Measurements from ENCODE around the gene L3MBTL4. TPM values are rescaled to one million over a fixed set of nuclear protein-coding genes. Genes with fewer than 3 reads are reported as not detected.
A peak's percentile ranks its signal among the peaks of the same experiment; 100 is the strongest.

L3MBTL4 gene
- total and polyA plus RNA-seq, 11 donors, result 0.27 to 3.3 (median 1.2) TPM

DNA sequence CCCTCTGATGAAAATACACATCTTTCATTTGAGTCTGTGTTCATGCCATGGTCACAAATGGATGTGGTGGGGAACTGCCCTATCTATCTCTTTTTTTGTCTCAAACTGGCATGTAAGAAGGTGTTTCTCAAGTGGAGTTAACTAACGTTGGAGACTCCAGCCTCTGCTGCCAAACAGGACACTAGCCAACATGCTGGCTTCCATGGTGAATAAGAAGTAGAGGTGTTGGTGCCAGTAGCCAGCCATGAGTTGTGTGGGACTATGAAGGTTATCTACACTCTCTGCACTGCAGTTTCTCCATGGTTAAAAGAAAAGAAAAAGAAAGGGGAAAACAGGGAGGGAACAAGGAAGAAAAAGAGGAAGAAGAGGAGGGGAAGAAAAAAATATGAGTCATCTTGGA lies 370.4 kb downstream of the L3MBTL4 start:
- Histone ChIP-seq H3K9me3 (peaks cover 0 to 26% (median 3%) of the 10 kb centered on the region in 12 donors), H3K27me3 (no peaks in the 10 kb centered on the region), H3K36me3 (no peaks in the 10 kb centered on the region), H3K4me1 (no peaks in the 10 kb centered on the region), H3K4me3 (no peak overlapping the region), H3K27ac (no peak overlapping the region)
- 35 to 60% (median 46%) methylated on average over 1 of the region's 1 CpG for WGBS, 4 donors
- intact Hi-C loops (cut with DNase I), result no loop called here
- ATAC-seq, result peak in 1 of 4 donors; percentile 50
- DNase-seq, result no peak
- TF ChIP-seq POLR2A (IDR thresholded peaks at IDR 0.05) (no peak), CTCF (IDR thresholded peaks at IDR 0.05) (no peak)

DNA sequence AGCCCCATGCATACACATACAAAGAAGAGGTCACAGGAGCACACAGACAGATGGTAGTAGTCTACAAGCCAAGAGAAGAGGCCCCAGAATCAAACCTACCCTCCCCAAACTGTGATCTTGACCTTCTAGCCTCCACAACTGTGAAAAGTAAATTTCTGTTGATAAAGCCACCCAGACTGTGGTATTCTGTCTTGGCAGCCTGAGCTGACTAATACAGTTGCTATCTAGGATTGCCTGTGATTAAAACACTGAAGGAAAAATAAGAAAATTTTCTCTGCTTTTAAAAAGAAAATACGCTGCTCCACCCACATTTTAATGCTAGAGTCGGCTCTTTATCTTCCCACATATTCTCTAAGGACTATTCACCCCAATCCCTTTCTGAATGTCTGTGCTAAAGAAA lies 375.7 kb downstream of the L3MBTL4 start:
- intact Hi-C loops (cut with DNase I), result no loop called here
- Histone ChIP-seq H3K9me3 (peaks cover 0 to 38% (median 8%) of the 10 kb centered on the region in 12 donors), H3K36me3 (no peaks in the 10 kb centered on the region), H3K27ac (no peak overlapping the region), H3K4me3 (no peak overlapping the region), H3K4me1 (no peaks in the 10 kb centered on the region), H3K27me3 (no peaks in the 10 kb centered on the region)
- 74 to 78% (median 77%) methylated on average over 2 of the region's 2 CpGs for WGBS, 4 donors
- no peak for ATAC-seq
- no peak for DNase-seq
- no peak for TF ChIP-seq CTCF (IDR thresholded peaks at IDR 0.05)
- TF ChIP-seq POLR2A (IDR thresholded peaks at IDR 0.05), result no peak

GRCh38 chr18:6031442-6031841 lies 383.3 kb downstream of the L3MBTL4 start:
- WGBS, 4 donors, result 79 to 92% (median 84%) methylated on average over 2 of the region's 2 CpGs
- intact Hi-C loops (cut with DNase I), result no loop called here

GRCh38 chr18:6031002-6031401 lies 383.7 kb downstream of the L3MBTL4 start:
- WGBS, 4 donors, result 62 to 74% (median 69%) methylated on average over 2 of the region's 2 CpGs
- Histone ChIP-seq H3K27me3 (no peaks in the 10 kb centered on the region), H3K4me3 (no peak overlapping the region), H3K9me3 (peaks cover 0 to 8% (median 3%) of the 10 kb centered on the region in 12 donors), H3K4me1 (no peaks in the 10 kb centered on the region), H3K36me3 (no peaks in the 10 kb centered on the region), H3K27ac (no peak overlapping the region)
- ATAC-seq (no peak), DNase-seq (no peak)
- intact Hi-C loops (cut with DNase I), result no loop called here
- TF ChIP-seq POLR2A (IDR thresholded peaks at IDR 0.05) (no peak), CTCF (IDR thresholded peaks at IDR 0.05) (no peak)

More at GRCh38 chr18:6031442-6031841, 383.3 kb downstream of the L3MBTL4 start:
- no peak for DNase-seq
- TF ChIP-seq POLR2A (IDR thresholded peaks at IDR 0.05) (no peak), CTCF (IDR thresholded peaks at IDR 0.05) (no peak)
- H3K27ac ChIP-seq, result no peak overlapping the region
- no peaks in the 10 kb centered on the region for H3K4me1 ChIP-seq
- H3K9me3 ChIP-seq, result peaks cover 0 to 13% (median 7%) of the 10 kb centered on the region in 12 donors
- H3K4me3 ChIP-seq, result no peak overlapping the region
- H3K36me3 ChIP-seq, result no peaks in the 10 kb centered on the region
- ATAC-seq, result no peak
- no peaks in the 10 kb centered on the region for H3K27me3 ChIP-seq

All from heart left ventricle (tissue), 16 donors.